Caco-2 (cell line): ENCODE results near the gene OPRD1. TPM values are rescaled to one million over a fixed set of nuclear protein-coding genes. Genes with fewer than 3 reads are reported as not detected.

Experiments used
- BruUV-seq: library from RNA; stranded (reverse); fragments of 400-500 nt; replicated peaks from 2 replicates; lab custom pipeline; 2021; lab: Mats Ljungman, UMichigan
- CTCF ChIA-PET: fragments of 300-600 bp; sonication (Branson Sonifier 250); formaldehyde crosslinking; loops from one replicate; lab custom pipeline; 2022; ENCODE audit warnings: antibody characterized with exemption; lab: Charles Lee
- POLR2A ChIA-PET: fragments of 300-600 bp; sonication (Branson Sonifier 250); formaldehyde crosslinking; loops from one replicate; lab custom pipeline; 2022; ENCODE audit warnings: antibody characterized with exemption; lab: Charles Lee
- DNase-seq, 2 experiments: peaks; one replicate each; pipeline versions ENCODE4 v3.0.0 to v3.0.0-alpha.2; 2020 to 2022
- H3K27me3 ChIP-seq: replicated peaks from 2 replicates; pipeline ENCODE4 v1.6.0; 2011; ENCODE audit warnings: low read length; ENCODE audit not compliant: control insufficient read depth, insufficient read depth
- H3K36me3 ChIP-seq: 2 replicates; pipeline ENCODE4 v1.5.1; 2011; ENCODE audit warnings: low read length; ENCODE audit not compliant: control insufficient read depth, insufficient read depth
- H3K4me1 ChIP-seq: fragments of 250-450 bp; sonication (Bioruptor Pico); 2 replicates; pipeline ENCODE4 v1.5.1; 2020; ENCODE audit warnings: mild to moderate bottlenecking
- H3K4me3 ChIP-seq: 2 replicates; pipeline ENCODE4 v1.5.1; 2011; ENCODE audit warnings: low read depth, mild to moderate bottlenecking, control low read depth, low read length
- H3K9me3 ChIP-seq: fragments of 250-450 bp; sonication (Bioruptor Pico); 2 replicates; pipeline ENCODE4 v1.5.1; 2020; ENCODE audit warnings: mild to moderate bottlenecking, moderate library complexity
- H3K27ac Mint-ChIP-seq: one replicate; pipeline ENCODE4 v1.8.0; 2022; ENCODE audit warnings: mixed read lengths; ENCODE audit not compliant: unreplicated experiment
- H3K27me3 Mint-ChIP-seq: one replicate; pipeline ENCODE4 v1.8.0; 2022; ENCODE audit warnings: mixed read lengths; ENCODE audit not compliant: insufficient read depth, unreplicated experiment
- H3K36me3 Mint-ChIP-seq: one replicate; pipeline ENCODE4 v1.8.0; 2022; ENCODE audit warnings: mild to moderate bottlenecking, mixed read lengths; ENCODE audit not compliant: insufficient read depth, unreplicated experiment
- H3K4me1 Mint-ChIP-seq: one replicate; pipeline ENCODE4 v1.8.0; 2022; ENCODE audit warnings: low read depth, mixed read lengths; ENCODE audit not compliant: unreplicated experiment
- H3K4me3 Mint-ChIP-seq: one replicate; pipeline ENCODE4 v1.8.0; 2022; ENCODE audit warnings: mild to moderate bottlenecking, moderate library complexity, mixed read lengths; ENCODE audit not compliant: unreplicated experiment
- H3K9me3 Mint-ChIP-seq: one replicate; pipeline ENCODE4 v1.8.0; 2022; ENCODE audit warnings: mixed read lengths; ENCODE audit not compliant: unreplicated experiment
- CTCF ChIP-seq, 2 experiments: fragments of 200-600 bp in 1 of 2; IDR thresholded peaks; 1 replicate in 1 of 2; 2 replicates in 1 of 2; pipeline versions ENCODE4 v1.5.1 to v1.8.0; 2011 to 2022; ENCODE audit warnings: antibody characterized with exemption in 1 of 2, control low read depth in 1 of 2, inconsistent platforms in 1 of 2, low read depth in 1 of 2, low read length in 1 of 2, mild to moderate bottlenecking in 1 of 2, moderate library complexity in 1 of 2; ENCODE audit not compliant: insufficient read depth in 1 of 2, severe bottlenecking in 1 of 2, unreplicated experiment in 1 of 2
- intact Hi-C: fragments of 100-400 bp; cut with micrococcal nuclease; formaldehyde crosslinking; loops from one replicate; pipeline ENCODE4 v1.10.0; 2022; ENCODE audit not compliant: unreplicated experiment
- total RNA-seq: library from RNA; stranded (reverse); gene quantifications from 2 replicates; pipeline ENCODE4 v1.2.3, GENCODE V29; 2022

OPRD1 gene
- total RNA-seq, 1 experiment from 2014 or later, result 0.07 TPM

GRCh38 chr1:28800324-28800723 is 11.6 kb upstream of the OPRD1 start:
- DNase-seq, result no peak
- Mint-ChIP-seq H3K9me3 (no peaks in the 10 kb centered on the region), H3K27me3 (no peaks in the 10 kb centered on the region), H3K4me1 (no peaks in the 10 kb centered on the region), H3K36me3 (no peaks in the 10 kb centered on the region), H3K27ac (no peak overlapping the region), H3K4me3 (no peak overlapping the region)
- ChIA-PET CTCF (no interaction called here), POLR2A (no interaction called here)
- no TSS peak for BruUV-seq
- Histone ChIP-seq H3K9me3 (no peaks in the 10 kb centered on the region), H3K27me3 (no peaks in the 10 kb centered on the region), H3K36me3 (no peaks in the 10 kb centered on the region), H3K4me1 (no peaks in the 10 kb centered on the region), H3K4me3 (no peak overlapping the region)
- intact Hi-C loops, result no loop called here
- no peak for TF ChIP-seq CTCF (IDR thresholded peaks at IDR 0.05; ENCODE audit: insufficient read depth in 1 of 2, low read depth in 1 of 2, low read length in 1 of 2, severe bottlenecking in 1 of 2, unreplicated experiment in 1 of 2)

DNA sequence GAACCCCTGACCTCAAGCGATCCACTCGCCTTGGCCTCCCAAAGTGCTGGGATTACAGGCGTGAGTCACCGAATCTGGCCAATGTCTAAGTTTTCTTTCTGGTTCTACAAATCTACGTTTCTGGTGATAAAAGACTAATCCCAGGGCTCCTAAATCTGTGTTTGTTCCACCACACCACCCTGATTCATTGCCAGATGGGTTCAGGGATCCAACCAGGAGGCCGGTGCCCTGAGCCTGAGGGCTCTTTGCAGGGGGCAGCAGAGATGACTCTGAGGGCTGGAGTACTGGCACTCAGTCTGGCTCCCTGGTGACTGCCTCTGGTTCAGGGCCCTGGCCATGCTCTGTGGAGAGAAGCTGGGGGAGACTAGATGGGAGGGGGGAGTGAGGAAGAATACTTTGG is 10.5 kb upstream of the OPRD1 start:
- CTCF ChIA-PET, result no interaction called here
- TF ChIP-seq CTCF (IDR thresholded peaks at IDR 0.05; ENCODE audit: insufficient read depth in 1 of 2, low read depth in 1 of 2, low read length in 1 of 2, severe bottlenecking in 1 of 2, unreplicated experiment in 1 of 2), result no peak
- H3K27ac Mint-ChIP-seq, result no peak overlapping the region

DNA sequence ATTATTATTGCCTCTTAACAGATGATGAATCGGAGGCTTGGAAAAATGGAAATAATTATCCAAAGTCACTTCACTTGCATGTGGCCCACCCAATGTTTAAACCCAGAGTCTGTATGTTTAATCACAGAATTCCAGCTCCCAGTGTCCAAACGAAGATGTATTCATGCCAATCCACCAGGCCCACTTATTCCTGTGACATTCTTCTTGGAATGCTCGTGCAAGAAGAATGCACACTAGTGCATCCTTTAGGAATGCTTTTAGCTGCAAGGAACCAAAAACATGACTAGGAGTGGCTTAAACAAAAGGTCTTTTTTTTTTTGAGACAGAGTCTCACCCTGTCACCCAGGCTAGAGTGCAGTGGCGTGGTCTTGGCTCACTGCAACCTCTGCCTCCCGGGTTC is 8.9 kb upstream of the OPRD1 start:
- no peak overlapping the region for H3K4me3 Mint-ChIP-seq
- Histone ChIP-seq H3K36me3 (no peaks in the 10 kb centered on the region), H3K27me3 (no peaks in the 10 kb centered on the region), H3K4me3 (no peak overlapping the region), H3K4me1 (no peaks in the 10 kb centered on the region), H3K9me3 (no peaks in the 10 kb centered on the region)
- no peak for TF ChIP-seq CTCF (IDR thresholded peaks at IDR 0.05; ENCODE audit: insufficient read depth in 1 of 2, low read depth in 1 of 2, low read length in 1 of 2, severe bottlenecking in 1 of 2, unreplicated experiment in 1 of 2)
- CTCF ChIA-PET, result interaction anchor here (1.2 kb wide), 1 partner anchor 74 kb away, joined by 4 read pairs; no protein-coding TSS in a partner anchor
- no TSS peak for BruUV-seq
- no peaks in the 10 kb centered on the region for H3K27me3 Mint-ChIP-seq
- no peaks in the 10 kb centered on the region for H3K36me3 Mint-ChIP-seq
- H3K4me1 Mint-ChIP-seq, result no peaks in the 10 kb centered on the region
- H3K9me3 Mint-ChIP-seq, result no peaks in the 10 kb centered on the region
- H3K27ac Mint-ChIP-seq, result no peak overlapping the region
- DNase-seq, result no peak
- POLR2A ChIA-PET, result no interaction called here
- intact Hi-C loops, result no loop called here

More for the DNA sequence above, 10.5 kb upstream of the OPRD1 start:
- Mint-ChIP-seq H3K4me1 (no peaks in the 10 kb centered on the region), H3K9me3 (no peaks in the 10 kb centered on the region), H3K4me3 (no peak overlapping the region), H3K36me3 (no peaks in the 10 kb centered on the region), H3K27me3 (no peaks in the 10 kb centered on the region)
- Histone ChIP-seq H3K4me3 (no peak overlapping the region), H3K4me1 (no peaks in the 10 kb centered on the region), H3K27me3 (no peaks in the 10 kb centered on the region), H3K9me3 (no peaks in the 10 kb centered on the region), H3K36me3 (no peaks in the 10 kb centered on the region)
- BruUV-seq, result no TSS peak
- intact Hi-C loops, result no loop called here
- POLR2A ChIA-PET, result no interaction called here
- DNase-seq, result no peak
